Endothelial cell of umbilical vein (primary cell): ENCODE results near the gene GRAMD1B. TPM values are rescaled to one million over a fixed set of nuclear protein-coding genes. Genes with fewer than 3 reads are reported as not detected.

Experiments used
- BruUV-seq: library from RNA; stranded (reverse); fragments of 400-500 nt; replicated peaks from 2 replicates; lab custom pipeline; 2021; lab: Mats Ljungman, UMichigan
- CTCF ChIA-PET: fragments of 300-600, 350-600 bp; sonication (Branson Sonifier 250); formaldehyde crosslinking; loops from one replicate; lab custom pipeline; 2021; ENCODE audit warnings: antibody characterized with exemption, inconsistent platforms; lab: Charles Lee
- POLR2A ChIA-PET: fragments of 300-600, 350-600 bp; sonication (Branson Sonifier 250); formaldehyde crosslinking; loops from one replicate; lab custom pipeline; 2021; ENCODE audit warnings: antibody characterized with exemption, inconsistent platforms; lab: Charles Lee
- DNase-seq: peaks from one replicate; pipeline ENCODE4 v3.0.0-alpha.2; 2011; ENCODE audit warnings: low read depth, low spot score
- FAIRE-seq: peaks from 2 replicates; lab custom pipeline; 2011; peaks lifted over from hg19 to GRCh38; lab: Jason Lieb, UNC
- H2AFZ ChIP-seq: 2 replicates; pipeline ENCODE4 v1.6.0; 2012; ENCODE audit warnings: low read depth, low read length, control low read depth, inconsistent platforms
- H3K27ac ChIP-seq: 2 replicates; pipeline ENCODE4 v1.5.1; 2011; ENCODE audit warnings: low read depth, mild to moderate bottlenecking, control low read depth, low read length, moderate library complexity; ENCODE audit not compliant: insufficient read depth
- H3K27me3 ChIP-seq, 2 experiments: 2 replicates each; pipeline versions ENCODE4 v1.6.0 to v1.6.1; 2011; ENCODE audit warnings: low read length in 2 of 2, mixed read lengths in 1 of 2; ENCODE audit not compliant: control insufficient read depth in 2 of 2, insufficient read depth in 2 of 2
- H3K36me3 ChIP-seq, 2 experiments: 2 replicates in 1 of 2; 3 replicates in 1 of 2; pipeline ENCODE4 v1.5.1; 2011; ENCODE audit warnings: low read length in 2 of 2, mild to moderate bottlenecking in 1 of 2, moderate library complexity in 1 of 2; ENCODE audit not compliant: control insufficient read depth in 2 of 2, insufficient read depth in 2 of 2; ENCODE audit errors: extremely low read depth in 1 of 2
- H3K4me1 ChIP-seq: 3 replicates; pipeline ENCODE4 v1.5.1; 2011; ENCODE audit warnings: mild to moderate bottlenecking, low read length; ENCODE audit not compliant: control insufficient read depth, insufficient read depth; ENCODE audit errors: extremely low read depth
- H3K4me2 ChIP-seq: 2 replicates; pipeline ENCODE4 v1.6.1; 2011; ENCODE audit warnings: low read length, control low read depth, mixed read lengths; ENCODE audit not compliant: insufficient read depth
- H3K4me3 ChIP-seq, 3 experiments: fragments of 200-600 bp in 1 of 3; sonication (generic), shearing (Covaris generic) in 1 of 3; replicated peaks in 1 of 3; 2 replicates each; pipeline ENCODE4 v1.5.1; 2011 to 2016; ENCODE audit warnings: control low read depth in 3 of 3, low read length in 3 of 3, mild to moderate bottlenecking in 2 of 3, inconsistent platforms in 1 of 3, low read depth in 1 of 3, moderate library complexity in 1 of 3; ENCODE audit not compliant: insufficient read depth in 1 of 3
- H3K79me2 ChIP-seq: 2 replicates; pipeline ENCODE4 v1.6.0; 2012; ENCODE audit warnings: low read length, inconsistent platforms; ENCODE audit not compliant: control insufficient read depth, insufficient read depth
- H3K9ac ChIP-seq: replicated peaks from 2 replicates; pipeline ENCODE3; 2011; ENCODE audit warnings: low read length, control low read depth; ENCODE audit not compliant: insufficient read depth; ENCODE audit errors: extremely low read depth
- H3K9me1 ChIP-seq: replicated peaks from 3 replicates; pipeline ENCODE4 v1.6.0; 2011; ENCODE audit warnings: mild to moderate bottlenecking, low read length; ENCODE audit not compliant: control insufficient read depth, insufficient read depth; ENCODE audit errors: extremely low read depth
- H3K9me3 ChIP-seq: replicated peaks from 2 replicates; pipeline ENCODE4 v1.5.1; 2012; ENCODE audit warnings: low read length, inconsistent platforms; ENCODE audit not compliant: control insufficient read depth, insufficient read depth
- H4K20me1 ChIP-seq: replicated peaks from 2 replicates; pipeline ENCODE3; 2011; ENCODE audit warnings: mild to moderate bottlenecking, low read length; ENCODE audit not compliant: control insufficient read depth, insufficient read depth; ENCODE audit errors: extremely low read depth
- EZH2 ChIP-seq: IDR thresholded peaks from 2 replicates; pipeline ENCODE4 v1.6.1; 2012; ENCODE audit warnings: borderline replicate concordance, low read depth, mild to moderate bottlenecking, moderate library complexity, low read length, inconsistent platforms; ENCODE audit not compliant: severe bottlenecking
- FOS ChIP-seq: IDR thresholded peaks from 2 replicates; pipeline ENCODE4 v1.6.1; 2011; ENCODE audit warnings: mild to moderate bottlenecking, low read length, moderate library complexity, borderline replicate concordance; ENCODE audit not compliant: insufficient read depth
- GATA2 ChIP-seq: IDR thresholded peaks from 2 replicates; pipeline ENCODE4 v1.7.0; 2011; ENCODE audit warnings: low read depth, mild to moderate bottlenecking, moderate library complexity, mixed read lengths, low read length; ENCODE audit not compliant: insufficient read length, insufficient read depth
- JUN ChIP-seq: IDR thresholded peaks from 2 replicates; pipeline ENCODE4 v1.6.1; 2011; ENCODE audit warnings: borderline replicate concordance, low read depth; ENCODE audit not compliant: insufficient read length, insufficient read depth
- MYC ChIP-seq: IDR thresholded peaks from one replicate; pipeline ENCODE4 v1.6.1; 2011; ENCODE audit warnings: mild to moderate bottlenecking, low read depth, low read length
- POLR2A ChIP-seq: IDR thresholded peaks from 2 replicates; pipeline ENCODE4 v1.6.1; 2012; ENCODE audit warnings: low read depth, mild to moderate bottlenecking, control low read depth, low read length
- POLR2AphosphoS5 ChIP-seq: IDR thresholded peaks from 2 replicates; pipeline ENCODE4 v1.6.1; 2012; ENCODE audit warnings: low read depth, mild to moderate bottlenecking, control low read depth, low read length, moderate library complexity; ENCODE audit not compliant: insufficient read depth
- dilution Hi-C: fragments of 300-500 bp; cut with MboI; formaldehyde crosslinking; loops from one replicate; pipeline ENCODE4 v1.15.0; 2019; ENCODE audit warnings: low sequenced_read_pairs; ENCODE audit not compliant: extremely low pct_ligation_motif_present
- intact Hi-C: fragments of 100-400 bp; cut with micrococcal nuclease; formaldehyde crosslinking; loops from one replicate; pipeline ENCODE4 v1.10.0; 2022
- polyA plus RNA-seq, 4 experiments: library from polyadenylated mRNA; depleted of rRNA in 3 of 4; stranded (reverse) in 3 of 4; unstranded in 1 of 4; fragments of >200 nt; gene quantifications; 2 replicates each; pipeline versions ENCODE4 v1.2.1 to v1.2.3, GENCODE V29; 2011 to 2012; ENCODE audit warnings: missing spikeins in 1 of 4
- total RNA-seq: library from RNA; stranded (reverse); gene quantifications from 2 replicates; pipeline ENCODE4 v1.2.3, GENCODE V29; 2021
- TF ChIP-seq, protein P1 (sequence below), 2 donors: IDR thresholded peaks; 1 replicate in 1 of 2; 2 replicates in 1 of 2; pipeline ENCODE4 v1.5.1; 2011; ENCODE audit warnings: low read length in 2 of 2, mild to moderate bottlenecking in 2 of 2, moderate library complexity in 2 of 2, control low read depth in 1 of 2, inconsistent platforms in 1 of 2, low read depth in 1 of 2; ENCODE audit not compliant: insufficient read depth in 1 of 2; ENCODE audit errors: extremely low read depth in 1 of 2
- TF ChIP-seq, protein P2 (sequence below): IDR thresholded peaks from 2 replicates; pipeline ENCODE4 v1.6.1; 2011; ENCODE audit not compliant: insufficient read depth, insufficient read length

Gene GRAMD1B
- total and polyA plus RNA-seq, 2 donors (not counting 3 experiments of a cell fraction or from before 2014, with no cell fraction given): 5.1 to 11.1 TPM

DNA sequence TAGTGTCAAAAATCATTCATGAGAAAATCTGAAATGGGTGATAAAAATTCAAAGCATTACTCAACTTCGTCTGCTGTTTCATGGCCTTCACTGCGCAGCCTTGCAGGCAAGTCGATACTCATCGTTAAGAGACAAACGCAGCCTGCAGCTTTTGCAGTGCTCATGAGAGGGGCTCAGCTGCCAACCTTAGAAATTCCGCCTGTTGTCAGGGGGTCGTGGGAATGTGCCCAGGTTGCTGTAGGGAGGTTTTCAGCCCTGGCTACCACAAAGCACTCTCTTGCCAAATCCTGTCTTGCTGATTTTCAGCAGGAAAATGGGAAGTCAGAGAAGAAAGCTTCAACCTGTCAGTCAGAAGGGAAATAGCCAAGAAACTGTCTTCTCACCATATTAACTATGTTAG, 25.4 kb upstream of the GRAMD1B start:
- dilution Hi-C loops (no loop called here), intact Hi-C loops (no loop called here)
- Histone ChIP-seq H3K4me2 (no peak overlapping the region), H3K9me1 (no peaks in the 10 kb centered on the region), H4K20me1 (no peaks in the 10 kb centered on the region), H3K9ac (no peak overlapping the region), H3K27ac (no peak overlapping the region), H2AFZ (no peak overlapping the region), H3K27me3 (peaks cover 3 to 8% of the 10 kb centered on the region in 2 experiments), H3K4me3 (no peak overlapping the region), H3K4me1 (peaks cover 22% of the 10 kb centered on the region), H3K36me3 (no peaks in the 10 kb centered on the region), H3K79me2 (no peaks in the 10 kb centered on the region), H3K9me3 (no peaks in the 10 kb centered on the region)
- FAIRE-seq: peak; percentile 83
- no peak for TF ChIP-seq EZH2
- TF ChIP-seq, protein P1, sequence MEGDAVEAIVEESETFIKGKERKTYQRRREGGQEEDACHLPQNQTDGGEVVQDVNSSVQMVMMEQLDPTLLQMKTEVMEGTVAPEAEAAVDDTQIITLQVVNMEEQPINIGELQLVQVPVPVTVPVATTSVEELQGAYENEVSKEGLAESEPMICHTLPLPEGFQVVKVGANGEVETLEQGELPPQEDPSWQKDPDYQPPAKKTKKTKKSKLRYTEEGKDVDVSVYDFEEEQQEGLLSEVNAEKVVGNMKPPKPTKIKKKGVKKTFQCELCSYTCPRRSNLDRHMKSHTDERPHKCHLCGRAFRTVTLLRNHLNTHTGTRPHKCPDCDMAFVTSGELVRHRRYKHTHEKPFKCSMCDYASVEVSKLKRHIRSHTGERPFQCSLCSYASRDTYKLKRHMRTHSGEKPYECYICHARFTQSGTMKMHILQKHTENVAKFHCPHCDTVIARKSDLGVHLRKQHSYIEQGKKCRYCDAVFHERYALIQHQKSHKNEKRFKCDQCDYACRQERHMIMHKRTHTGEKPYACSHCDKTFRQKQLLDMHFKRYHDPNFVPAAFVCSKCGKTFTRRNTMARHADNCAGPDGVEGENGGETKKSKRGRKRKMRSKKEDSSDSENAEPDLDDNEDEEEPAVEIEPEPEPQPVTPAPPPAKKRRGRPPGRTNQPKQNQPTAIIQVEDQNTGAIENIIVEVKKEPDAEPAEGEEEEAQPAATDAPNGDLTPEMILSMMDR (IDR thresholded peaks at IDR 0.05; ENCODE audit: extremely low read depth in 1 of 2, insufficient read depth in 1 of 2, low read depth in 1 of 2, low read length in 2 of 2): no peak
- TF ChIP-seq JUN: no peak
- TF ChIP-seq GATA2: no peak
- no peak for TF ChIP-seq POLR2AphosphoS5
- no peak for TF ChIP-seq FOS
- TF ChIP-seq MYC: no peak
- no peak for TF ChIP-seq POLR2A
- TF ChIP-seq, protein P2, sequence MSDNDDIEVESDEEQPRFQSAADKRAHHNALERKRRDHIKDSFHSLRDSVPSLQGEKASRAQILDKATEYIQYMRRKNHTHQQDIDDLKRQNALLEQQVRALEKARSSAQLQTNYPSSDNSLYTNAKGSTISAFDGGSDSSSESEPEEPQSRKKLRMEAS: no peak
- POLR2A ChIA-PET: no interaction called here
- CTCF ChIA-PET: interaction anchor here (7.5 kb wide), 1 partner anchor 73 kb away, joined by 368 read pairs; no protein-coding TSS in a partner anchor
- BruUV-seq: no TSS peak
- DNase-seq: peak; percentile 27
